Stomach (tissue), 9 donors: ENCODE results near the gene NTN4. TPM values are rescaled to one million over a fixed set of nuclear protein-coding genes. Genes with fewer than 3 reads are reported as not detected.

Experiments
- DNase-seq, 2 donors: peaks; one replicate each; pipeline versions ENCODE4 v3.0.0 to v3.0.0-alpha.2; 2013 to 2019
- H3K27ac ChIP-seq, 5 donors: fragments of 200-600 bp in 4 of 5; sonication (generic) in 4 of 5; one replicate each; pipeline ENCODE4 v1.5.1; 2013 to 2019; ENCODE audit warnings: mild to moderate bottlenecking in 1 of 5, moderate library complexity in 1 of 5
- H3K27me3 ChIP-seq, 3 donors: fragments of 200-600 bp; sonication (generic); one replicate each; pipeline ENCODE4 v1.5.1; 2017 to 2019; ENCODE audit warnings: mixed run types in 1 of 3
- H3K36me3 ChIP-seq, 4 donors: fragments of 200-600 bp; sonication (generic); 1 replicate in 3 of 4; 2 replicates in 1 of 4; pipeline ENCODE4 v1.5.1; 2016 to 2019
- H3K4me1 ChIP-seq, 4 donors: fragments of 200-600 bp; sonication (generic); one replicate each; pipeline ENCODE4 v1.5.1; 2016 to 2019
- H3K4me3 ChIP-seq, 4 donors: fragments of 200-600 bp; sonication (generic) in 3 of 4; one replicate each; pipeline ENCODE4 v1.5.1; 2016 to 2019; ENCODE audit warnings: mild to moderate bottlenecking in 1 of 4
- H3K9me3 ChIP-seq, 4 donors: fragments of 200-600 bp; sonication (generic); one replicate each; pipeline ENCODE4 v1.5.1; 2016 to 2019
- EP300 ChIP-seq: sonication (generic); formaldehyde crosslinking; IDR thresholded peaks from one replicate; pipeline ENCODE4 v1.6.1; 2017; ENCODE audit warnings: antibody characterized with exemption
- POLR2A ChIP-seq, 4 donors: fragments of 450-650 bp; IDR thresholded peaks; one replicate each; pipeline ENCODE4 v1.6.1; 2016; ENCODE audit warnings: antibody characterized with exemption in 4 of 4, control low read depth in 2 of 4, mild to moderate bottlenecking in 1 of 4, moderate library complexity in 1 of 4
- POLR2AphosphoS5 ChIP-seq, 3 donors: sonication (generic); formaldehyde crosslinking; IDR thresholded peaks; one replicate each; pipeline ENCODE4 v1.6.1; 2016; ENCODE audit warnings: antibody characterized with exemption in 3 of 3
- WGBS, 5 donors: extraction: QIAGEN DNeasy Blood & Tissue Kit in 3 of 5; methylation state at CpG; one replicate each; pipeline versions ENCODE4 v1.1.5 to v1.1.7; 2013 to 2018; 5-methylcytosine and 5-hydroxymethylcytosine counted together
- intact Hi-C: fragments of 100-400 bp; cut with DNase I; formaldehyde crosslinking; loops from one replicate; pipeline ENCODE4 v1.15.1; 2023; ENCODE audit warnings: low total_unique reads
- polyA plus RNA-seq, 3 donors: library from polyadenylated mRNA; stranded (reverse); fragments of 200-250 nt; gene quantifications; one replicate each; pipeline ENCODE4 v1.2.3, GENCODE V29; 2013
- total RNA-seq, 5 donors: library from RNA; depleted of rRNA; stranded (reverse); fragments of >200 nt; gene quantifications; one replicate each; pipeline versions ENCODE4 v1.1.0 to v1.2.3, GENCODE V29; 2014 to 2016
- TF ChIP-seq, protein P1 (sequence below), 7 experiments: fragments of 450-650 bp in 4 of 7; fragments of 200-600 bp in 3 of 7; sonication (generic) in 3 of 7; IDR thresholded peaks; one replicate each; pipeline ENCODE4 v1.5.1; 2016 to 2019; ENCODE audit warnings: antibody characterized with exemption in 7 of 7, control low read depth in 2 of 7, mild to moderate bottlenecking in 1 of 7
- donor health status: healthy with polysubstance abuse.
- donor health status: Bipolar disorder and iron deficiency.
- donor health status: healthy.

NTN4 gene
- total and polyA plus RNA-seq, 8 donors: 10.5 to 110 (median 37.0) TPM

GRCh38 chr12:95836630-95837239, 46.2 kb upstream of the NTN4 start:
- Histone ChIP-seq H3K4me3 (no peak overlapping the region), H3K27ac (peak overlapping the region in 3 of 5 donors; percentile 61 to 79 (median 65)), H3K4me1 (peaks cover 8 to 28% (median 26%) of the 10 kb centered on the region in 4 donors), H3K9me3 (no peaks in the 10 kb centered on the region), H3K27me3 (no peaks in the 10 kb centered on the region), H3K36me3 (no peaks in the 10 kb centered on the region)
- TF ChIP-seq, protein P1, sequence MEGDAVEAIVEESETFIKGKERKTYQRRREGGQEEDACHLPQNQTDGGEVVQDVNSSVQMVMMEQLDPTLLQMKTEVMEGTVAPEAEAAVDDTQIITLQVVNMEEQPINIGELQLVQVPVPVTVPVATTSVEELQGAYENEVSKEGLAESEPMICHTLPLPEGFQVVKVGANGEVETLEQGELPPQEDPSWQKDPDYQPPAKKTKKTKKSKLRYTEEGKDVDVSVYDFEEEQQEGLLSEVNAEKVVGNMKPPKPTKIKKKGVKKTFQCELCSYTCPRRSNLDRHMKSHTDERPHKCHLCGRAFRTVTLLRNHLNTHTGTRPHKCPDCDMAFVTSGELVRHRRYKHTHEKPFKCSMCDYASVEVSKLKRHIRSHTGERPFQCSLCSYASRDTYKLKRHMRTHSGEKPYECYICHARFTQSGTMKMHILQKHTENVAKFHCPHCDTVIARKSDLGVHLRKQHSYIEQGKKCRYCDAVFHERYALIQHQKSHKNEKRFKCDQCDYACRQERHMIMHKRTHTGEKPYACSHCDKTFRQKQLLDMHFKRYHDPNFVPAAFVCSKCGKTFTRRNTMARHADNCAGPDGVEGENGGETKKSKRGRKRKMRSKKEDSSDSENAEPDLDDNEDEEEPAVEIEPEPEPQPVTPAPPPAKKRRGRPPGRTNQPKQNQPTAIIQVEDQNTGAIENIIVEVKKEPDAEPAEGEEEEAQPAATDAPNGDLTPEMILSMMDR (IDR thresholded peaks at IDR 0.05): peak in 2 of 7 experiments; percentile 4 to 16
- TF ChIP-seq POLR2A (IDR thresholded peaks at IDR 0.05) (no peak), POLR2AphosphoS5 (IDR thresholded peaks at IDR 0.05) (peak in 2 of 3 donors; percentile 38 to 83)
- 0 to 11% (median 4%) methylated on average over 1 of the region's 1 CpG for whole genome bisulfite sequencing, 5 donors
- peak in 1 of 2 donors; percentile 45 for DNase-seq
- intact Hi-C loops: no loop called here

DNA sequence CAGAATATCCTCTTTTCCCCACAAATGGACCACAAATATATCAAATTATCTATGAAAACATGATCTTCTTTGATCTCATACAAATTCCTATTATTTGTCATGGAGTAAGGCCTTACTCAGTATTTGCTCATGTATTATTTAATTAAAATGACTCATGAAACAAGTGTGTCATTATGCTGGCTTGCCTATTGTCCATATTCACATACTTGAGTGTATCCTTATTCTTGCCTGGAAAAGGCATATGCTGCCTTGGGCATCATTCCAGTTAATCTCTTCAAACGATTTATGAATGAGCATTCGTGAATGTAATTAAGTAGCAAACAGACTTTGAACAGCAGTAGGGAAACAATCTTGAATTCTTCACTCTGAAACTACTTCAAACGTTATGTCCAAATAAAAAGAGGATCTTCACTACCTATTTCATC, 45.6 kb upstream of the NTN4 start:
- DNase-seq: peak in 1 of 2 donors; percentile 27
- WGBS, 5 donors: 8 to 21% (median 13%) methylated on average over 3 of the region's 3 CpGs
- Histone ChIP-seq H3K27ac (peak overlapping the region in 3 of 5 donors; percentile 40 to 79 (median 65)), H3K27me3 (no peaks in the 10 kb centered on the region), H3K4me3 (no peak overlapping the region), H3K4me1 (peaks cover 8 to 28% (median 26%) of the 10 kb centered on the region in 4 donors), H3K9me3 (no peaks in the 10 kb centered on the region), H3K36me3 (no peaks in the 10 kb centered on the region)
- intact Hi-C loops: no loop called here
- TF ChIP-seq EP300 (no peak), POLR2AphosphoS5 (IDR thresholded peaks at IDR 0.05) (peak in 1 of 3 donors; percentile 15), POLR2A (IDR thresholded peaks at IDR 0.05) (no peak)

DNA sequence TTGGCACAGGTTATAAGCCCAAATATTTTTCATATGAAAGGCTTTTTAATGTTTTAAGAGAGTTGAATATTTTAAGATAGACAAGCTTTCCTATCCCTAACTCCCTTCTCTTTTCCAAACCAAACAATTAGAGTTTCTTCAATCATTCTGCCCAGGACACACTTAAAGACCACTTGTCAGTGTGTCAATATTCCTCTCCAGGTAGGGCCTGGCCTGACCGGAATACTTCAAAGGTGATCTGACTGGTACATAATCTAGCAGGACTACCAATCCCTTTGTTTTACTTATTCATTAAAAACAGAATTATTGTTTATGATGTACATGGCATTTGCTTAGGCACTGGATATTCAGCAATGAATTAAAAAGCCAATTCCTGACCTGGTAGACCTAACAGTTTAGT, 44.0 kb upstream of the NTN4 start:
- TF ChIP-seq POLR2A (IDR thresholded peaks at IDR 0.05) (no peak), EP300 (no peak), POLR2AphosphoS5 (IDR thresholded peaks at IDR 0.05) (no peak)
- TF ChIP-seq, protein P1 (IDR thresholded peaks at IDR 0.05): no peak
- no peaks in the 10 kb centered on the region for H3K27me3 ChIP-seq
- intact Hi-C loops: no loop called here
- H3K4me1 ChIP-seq: peaks cover 16 to 33% (median 27%) of the 10 kb centered on the region in 4 donors
- H3K9me3 ChIP-seq: no peaks in the 10 kb centered on the region
- no peak for DNase-seq
- WGBS, 5 donors: 46 to 78% (median 59%) methylated on average over 1 of the region's 1 CpG
- H3K4me3 ChIP-seq: no peak overlapping the region
- H3K27ac ChIP-seq: peak overlapping the region in 1 of 5 donors; percentile 18
- H3K36me3 ChIP-seq: no peaks in the 10 kb centered on the region

- Histone ChIP-seq H3K4me3 (no peak overlapping the region), H3K9me3 (no peaks in the 10 kb centered on the region), H3K27me3 (no peaks in the 10 kb centered on the region), H3K36me3 (no peaks in the 10 kb centered on the region), H3K27ac (peak overlapping the region in 1 of 5 donors; percentile 66), H3K4me1 (peaks cover 0 to 18% (median 10%) of the 10 kb centered on the region in 4 donors)
- DNase-seq: no peak
- TF ChIP-seq, protein P1 (IDR thresholded peaks at IDR 0.05): no peak
- no peak for TF ChIP-seq POLR2A (IDR thresholded peaks at IDR 0.05)
- TF ChIP-seq EP300: no peak
- TF ChIP-seq POLR2AphosphoS5 (IDR thresholded peaks at IDR 0.05): no peak
- intact Hi-C loops: no loop called here
- WGBS, 5 donors: 56 to 65% (median 58%) methylated on average over 2 of the region's 2 CpGs
Observed at GRCh38 chr12:95830335-95831089, 39.9 kb upstream of the NTN4 start.
